WTC11 (cell line): Measurements from ENCODE around the gene PLXNA2.

ENCODE experiments used
- CTCF ChIP-seq: fragments of 200-600 bp; IDR thresholded peaks from 2 replicates; pipeline ENCODE4 v1.8.0; 2022; ENCODE audit warnings: antibody characterized with exemption
- ERG ChIP-seq: fragments of 250-450 bp; sonication (Bioruptor Pico); IDR thresholded peaks from 2 replicates; pipeline ENCODE4 v1.8.0; 2021; ENCODE audit warnings: mild to moderate bottlenecking
- ESRRA ChIP-seq: sonication (generic); formaldehyde crosslinking; IDR thresholded peaks from 2 replicates; pipeline ENCODE4 v1.8.1; 2022; ENCODE audit warnings: mild to moderate bottlenecking, missing genetic modification reagents, borderline replicate concordance
- HMGXB4 ChIP-seq: sonication (generic); formaldehyde crosslinking; IDR thresholded peaks from 2 replicates; pipeline ENCODE4 v1.8.1; 2023; ENCODE audit warnings: mild to moderate bottlenecking, moderate library complexity, missing genetic modification reagents
- MYBL2 ChIP-seq: sonication (generic); formaldehyde crosslinking; IDR thresholded peaks from 2 replicates; pipeline ENCODE4 v1.8.1; 2023; ENCODE audit warnings: mild to moderate bottlenecking, moderate library complexity, missing genetic modification reagents
- TEAD4 ChIP-seq: sonication (generic); formaldehyde crosslinking; IDR thresholded peaks from 2 replicates; pipeline ENCODE4 v1.8.0; 2022; ENCODE audit warnings: mild to moderate bottlenecking, missing genetic modification reagents
- USF2 ChIP-seq: sonication (generic); formaldehyde crosslinking; IDR thresholded peaks from 2 replicates; pipeline ENCODE4 v1.8.1; 2023; ENCODE audit warnings: mild to moderate bottlenecking, missing genetic modification reagents, moderate library complexity

GRCh38 chr1:208265525-208265924 is 21.3 kb upstream of the PLXNA2 start:
- TF ChIP-seq HMGXB4 (no peak), ESRRA (CRISPR knock-in tag) (no peak), MYBL2 (no peak), ERG (CRISPR knock-in tag) (no peak), CTCF (no peak), USF2 (no peak), TEAD4 (CRISPR knock-in tag) (no peak)
